Rectal smooth muscle tissue (tissue), 1 donor: ENCODE measurements around the gene CSRNP2.

ENCODE experiments used
- H3K27ac ChIP-seq: one replicate; pipeline ENCODE4 v1.7.0; 2013; ENCODE audit warnings: low read depth, low read length, inconsistent platforms
- H3K27me3 ChIP-seq: one replicate; pipeline ENCODE4 v1.7.0; 2013; ENCODE audit warnings: low read length; ENCODE audit not compliant: control insufficient read depth, insufficient read depth
- H3K36me3 ChIP-seq: one replicate; pipeline ENCODE4 v1.7.0; 2013; ENCODE audit warnings: low read length; ENCODE audit not compliant: control insufficient read depth, insufficient read depth
- H3K4me1 ChIP-seq: one replicate; pipeline ENCODE4 v1.7.0; 2013; ENCODE audit warnings: low read length; ENCODE audit not compliant: control insufficient read depth, insufficient read depth
- H3K4me3 ChIP-seq: one replicate; pipeline ENCODE4 v1.7.0; 2013; ENCODE audit warnings: low read length
- H3K9ac ChIP-seq: one replicate; pipeline ENCODE4 v1.7.0; 2013; ENCODE audit warnings: low read length

The CSRNP2 gene, protein sequence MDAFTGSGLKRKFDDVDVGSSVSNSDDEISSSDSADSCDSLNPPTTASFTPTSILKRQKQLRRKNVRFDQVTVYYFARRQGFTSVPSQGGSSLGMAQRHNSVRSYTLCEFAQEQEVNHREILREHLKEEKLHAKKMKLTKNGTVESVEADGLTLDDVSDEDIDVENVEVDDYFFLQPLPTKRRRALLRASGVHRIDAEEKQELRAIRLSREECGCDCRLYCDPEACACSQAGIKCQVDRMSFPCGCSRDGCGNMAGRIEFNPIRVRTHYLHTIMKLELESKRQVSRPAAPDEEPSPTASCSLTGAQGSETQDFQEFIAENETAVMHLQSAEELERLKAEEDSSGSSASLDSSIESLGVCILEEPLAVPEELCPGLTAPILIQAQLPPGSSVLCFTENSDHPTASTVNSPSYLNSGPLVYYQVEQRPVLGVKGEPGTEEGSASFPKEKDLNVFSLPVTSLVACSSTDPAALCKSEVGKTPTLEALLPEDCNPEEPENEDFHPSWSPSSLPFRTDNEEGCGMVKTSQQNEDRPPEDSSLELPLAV

DNA sequence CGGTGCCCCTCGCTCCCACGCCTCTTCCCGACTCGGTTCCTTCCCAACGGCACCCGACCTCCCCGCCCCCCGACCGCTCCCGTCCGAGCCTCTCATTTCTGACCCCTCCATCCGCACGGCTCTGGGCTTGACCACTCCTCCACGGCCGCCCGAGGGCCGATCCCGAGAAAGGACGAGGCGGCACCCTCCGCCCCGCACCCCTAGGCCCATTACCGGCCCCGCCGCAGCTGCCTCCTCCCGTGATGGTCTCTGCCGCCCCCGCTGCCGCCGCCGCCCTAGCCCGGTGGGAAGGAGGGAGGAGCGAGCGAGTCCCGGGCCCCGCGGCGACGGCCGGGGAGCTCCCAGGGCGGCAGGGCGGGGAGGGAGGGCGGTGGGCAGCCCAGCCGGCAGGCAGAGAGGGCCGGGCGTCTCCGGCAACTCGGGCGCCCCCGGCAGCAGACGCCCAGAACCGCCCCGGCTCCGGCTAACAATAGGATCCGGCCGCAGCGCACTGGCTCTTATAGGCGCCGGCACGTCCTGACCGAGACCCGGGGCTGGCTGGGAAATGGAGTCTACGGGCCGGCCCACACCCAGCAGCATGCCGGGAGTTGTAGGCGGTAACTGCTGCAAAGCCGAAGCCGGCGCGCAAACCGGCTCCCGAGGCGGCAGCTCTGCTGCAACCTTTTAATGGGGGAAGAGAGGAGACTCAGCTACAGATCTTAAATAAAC lies at the start of gene CSRNP2:
Gene CSRNP2, minus strand, starts transcription at position 471 of the 708 bp plus-strand sequence. CDS start 7,035 bp downstream, outside the sequence.
- Histone ChIP-seq H3K27me3 (no peaks in the 10 kb centered on the region), H3K27ac (peak within 1 kb of the TSS; percentile 93), H3K4me3 (peak within 1 kb of the TSS; percentile 83), H3K9ac (peak within 1 kb of the TSS; percentile 76), H3K36me3 (no peaks in the 10 kb centered on the region), H3K4me1 (peaks cover 2% of the 10 kb centered on the region)

GRCh38 chr12:51132693-51133092 lies 49.3 kb upstream of the CSRNP2 start:
- Histone ChIP-seq H3K27me3 (no peaks in the 10 kb centered on the region), H3K27ac (no peak overlapping the region), H3K4me3 (no peak overlapping the region), H3K4me1 (no peaks in the 10 kb centered on the region), H3K36me3 (no peaks in the 10 kb centered on the region), H3K9ac (no peak overlapping the region)

DNA sequence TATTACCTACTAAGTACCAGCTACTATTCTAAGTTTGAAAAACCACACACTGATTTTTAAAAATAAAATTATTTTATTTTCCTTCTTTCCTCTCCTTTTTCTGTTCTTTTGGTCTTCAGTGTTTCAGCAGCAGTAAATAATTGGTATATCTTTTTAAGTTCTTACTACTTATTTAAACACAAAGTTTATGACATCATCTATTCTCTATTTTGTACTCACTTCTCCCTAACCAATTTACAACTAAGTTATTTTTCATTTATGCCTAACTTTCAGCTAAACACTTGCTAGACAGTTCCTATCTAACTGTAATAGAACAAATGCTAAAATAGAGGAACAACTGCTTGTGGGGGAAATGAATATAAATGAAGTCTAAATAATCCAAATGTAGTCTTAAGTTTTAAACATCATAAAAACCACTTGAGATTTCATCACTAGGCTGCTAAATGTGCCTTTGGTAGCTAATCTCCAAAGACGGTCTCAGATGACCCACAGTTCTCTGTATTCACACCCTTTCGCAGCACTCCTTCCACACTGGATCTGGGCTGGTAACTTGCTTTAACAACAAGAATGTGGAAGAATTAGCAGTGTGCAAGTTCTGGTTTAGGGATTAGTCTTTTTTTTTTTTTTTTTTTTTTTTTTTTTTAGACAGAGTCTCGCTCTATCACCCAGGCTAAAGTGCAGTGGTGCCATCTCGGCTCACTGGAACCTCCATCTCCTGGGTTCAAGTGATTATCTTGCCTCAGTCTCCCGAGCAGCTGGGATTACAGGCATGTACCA lies 48.5 kb upstream of the CSRNP2 start:
- Histone ChIP-seq H3K27me3 (no peaks in the 10 kb centered on the region), H3K9ac (no peak overlapping the region), H3K4me1 (no peaks in the 10 kb centered on the region), H3K4me3 (no peak overlapping the region), H3K27ac (no peak overlapping the region), H3K36me3 (no peaks in the 10 kb centered on the region)

- Histone ChIP-seq H3K36me3 (no peaks in the 10 kb centered on the region), H3K27ac (no peak overlapping the region), H3K4me3 (no peak overlapping the region), H3K27me3 (no peaks in the 10 kb centered on the region), H3K9ac (no peak overlapping the region), H3K4me1 (no peaks in the 10 kb centered on the region)
These were observed 45.5 kb upstream of the CSRNP2 start for GRCh38 chr12:51128919-51129318.

DNA sequence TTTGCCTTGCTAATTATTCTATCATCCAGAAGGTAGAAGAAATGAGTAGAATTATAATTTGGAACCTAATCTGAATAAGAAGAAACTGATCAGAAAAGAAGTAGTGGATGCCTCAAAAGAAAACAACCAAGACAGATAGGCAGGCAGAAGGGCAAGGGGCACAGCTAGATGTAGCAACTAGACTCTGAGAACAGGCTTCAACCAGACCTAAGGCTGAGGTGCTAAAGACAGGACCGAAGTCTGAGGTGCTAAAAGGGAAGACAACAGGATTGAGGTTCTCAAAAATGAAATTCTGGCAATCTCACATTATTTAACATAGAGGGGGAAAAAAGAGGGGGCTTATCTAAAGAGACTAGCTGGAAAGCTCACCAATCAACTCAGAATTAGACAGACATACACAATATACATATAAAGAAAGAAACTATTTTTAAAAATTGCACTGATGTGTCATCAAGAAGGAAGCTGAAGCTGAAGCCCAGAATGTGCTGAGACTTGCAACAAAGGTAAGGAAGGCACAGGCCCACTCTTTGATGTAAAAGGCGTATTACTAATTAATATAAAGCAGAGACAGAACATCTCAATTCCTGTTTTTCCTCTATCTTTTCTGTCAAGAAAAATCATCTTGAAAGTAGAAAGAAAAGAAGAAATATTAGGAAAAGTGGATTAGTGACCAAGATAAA lies 43.8 kb upstream of the CSRNP2 start:
- Histone ChIP-seq H3K9ac (no peak overlapping the region), H3K27me3 (no peaks in the 10 kb centered on the region), H3K4me3 (no peak overlapping the region), H3K36me3 (no peaks in the 10 kb centered on the region), H3K27ac (no peak overlapping the region), H3K4me1 (no peaks in the 10 kb centered on the region)

GRCh38 chr12:51126297-51126696 lies 42.9 kb upstream of the CSRNP2 start:
- H3K9ac ChIP-seq = no peak overlapping the region
- H3K4me3 ChIP-seq = no peak overlapping the region
- H3K36me3 ChIP-seq = no peaks in the 10 kb centered on the region
- no peak overlapping the region for H3K27ac ChIP-seq
- no peaks in the 10 kb centered on the region for H3K4me1 ChIP-seq
- no peaks in the 10 kb centered on the region for H3K27me3 ChIP-seq

GRCh38 chr12:51124504-51124903 lies 41.1 kb upstream of the CSRNP2 start:
- no peaks in the 10 kb centered on the region for H3K36me3 ChIP-seq
- H3K27ac ChIP-seq = no peak overlapping the region
- H3K27me3 ChIP-seq = no peaks in the 10 kb centered on the region
- no peaks in the 10 kb centered on the region for H3K4me1 ChIP-seq
- no peak overlapping the region for H3K4me3 ChIP-seq
- H3K9ac ChIP-seq = no peak overlapping the region

- no peaks in the 10 kb centered on the region for H3K27me3 ChIP-seq
- no peaks in the 10 kb centered on the region for H3K36me3 ChIP-seq
- H3K4me1 ChIP-seq = no peaks in the 10 kb centered on the region
- no peak overlapping the region for H3K4me3 ChIP-seq
- no peak overlapping the region for H3K9ac ChIP-seq
- H3K27ac ChIP-seq = no peak overlapping the region
These were observed 39.4 kb upstream of the CSRNP2 start for GRCh38 chr12:51122844-51123243.

GRCh38 chr12:51118706-51119105 lies 35.3 kb upstream of the CSRNP2 start:
- no peak overlapping the region for H3K9ac ChIP-seq
- H3K36me3 ChIP-seq = no peaks in the 10 kb centered on the region
- H3K4me3 ChIP-seq = no peak overlapping the region
- no peaks in the 10 kb centered on the region for H3K4me1 ChIP-seq
- no peaks in the 10 kb centered on the region for H3K27me3 ChIP-seq
- H3K27ac ChIP-seq = no peak overlapping the region

DNA sequence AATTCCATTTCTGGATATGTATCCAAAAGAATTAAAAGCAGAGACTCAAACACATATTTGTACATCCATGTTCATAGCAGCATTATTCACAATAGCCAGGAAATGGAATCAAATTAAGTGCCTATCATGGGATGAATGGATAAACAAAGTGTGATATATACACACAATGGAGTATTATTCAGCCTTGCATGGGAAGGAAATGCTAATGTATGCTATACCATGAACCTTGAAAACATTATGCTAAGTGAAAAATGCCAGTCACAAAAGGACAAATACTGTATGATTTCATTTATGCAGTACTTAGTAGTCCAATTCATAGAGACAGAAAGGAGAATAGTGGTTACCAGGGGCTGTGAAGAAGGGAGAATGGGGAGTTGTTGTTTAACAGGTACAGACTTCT lies 32.1 kb upstream of the CSRNP2 start:
- H3K36me3 ChIP-seq = peaks cover 6% of the 10 kb centered on the region
- no peak overlapping the region for H3K4me3 ChIP-seq

GRCh38 chr12:51108136-51108535 lies 24.7 kb upstream of the CSRNP2 start:
- Histone ChIP-seq H3K4me3 (no peak overlapping the region), H3K27me3 (no peaks in the 10 kb centered on the region), H3K27ac (no peak overlapping the region), H3K9ac (no peak overlapping the region), H3K4me1 (no peaks in the 10 kb centered on the region), H3K36me3 (peaks cover 5% of the 10 kb centered on the region)

More for the DNA sequence above, 32.1 kb upstream of the CSRNP2 start:
- Histone ChIP-seq H3K4me1 (no peaks in the 10 kb centered on the region), H3K9ac (no peak overlapping the region), H3K27me3 (no peaks in the 10 kb centered on the region), H3K27ac (no peak overlapping the region)

DNA sequence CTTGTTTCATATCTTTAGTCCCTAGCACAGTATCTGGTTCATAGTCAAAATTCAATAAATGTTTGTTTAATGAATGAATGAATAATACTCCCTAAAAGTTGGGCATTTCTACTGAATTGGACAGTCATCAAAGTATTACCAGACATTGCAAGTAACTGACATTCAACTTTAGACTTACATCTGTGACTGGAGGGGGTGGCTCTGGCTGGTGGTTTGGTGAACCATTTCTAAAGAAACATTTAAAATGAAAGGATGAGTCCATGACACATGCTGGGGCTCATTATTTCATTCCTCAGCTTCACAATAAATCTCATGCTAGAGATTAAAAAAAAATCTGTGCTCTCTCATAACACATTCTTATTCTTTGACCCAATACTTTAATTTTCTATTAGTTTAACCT lies 20.6 kb upstream of the CSRNP2 start:
- H3K4me3 ChIP-seq = no peak overlapping the region
- no peaks in the 10 kb centered on the region for H3K27me3 ChIP-seq
- no peak overlapping the region for H3K9ac ChIP-seq
- peaks cover 10% of the 10 kb centered on the region for H3K36me3 ChIP-seq
- no peak overlapping the region for H3K27ac ChIP-seq
- no peaks in the 10 kb centered on the region for H3K4me1 ChIP-seq
